Ovary (tissue), 3 donors: ENCODE measurements around the gene OR1K1.

ENCODE experiments used
- CTCF ChIP-seq, 3 donors: fragments of 450-650 bp in 2 of 3; fragments of 200-600 bp in 1 of 3; IDR thresholded peaks; one replicate each; pipeline versions ENCODE4 v1.5.1 to v1.8.0; 2016 to 2022; ENCODE audit warnings: antibody characterized with exemption in 3 of 3, mild to moderate bottlenecking in 1 of 3
- EP300 ChIP-seq: sonication (generic); formaldehyde crosslinking; IDR thresholded peaks from one replicate; pipeline ENCODE4 v1.6.1; 2017; ENCODE audit warnings: antibody characterized with exemption
- donor health status: DM: no; HTN: no; CAD: no.

GRCh38 chr9:122777935-122778627 lies 21.8 kb upstream of the OR1K1 start:
- TF ChIP-seq CTCF (IDR thresholded peaks at IDR 0.05) (no peak), EP300 (no peak)
